Measurements from ENCODE around the gene FBXO24.

- TF ChIP-seq, protein P1, sequence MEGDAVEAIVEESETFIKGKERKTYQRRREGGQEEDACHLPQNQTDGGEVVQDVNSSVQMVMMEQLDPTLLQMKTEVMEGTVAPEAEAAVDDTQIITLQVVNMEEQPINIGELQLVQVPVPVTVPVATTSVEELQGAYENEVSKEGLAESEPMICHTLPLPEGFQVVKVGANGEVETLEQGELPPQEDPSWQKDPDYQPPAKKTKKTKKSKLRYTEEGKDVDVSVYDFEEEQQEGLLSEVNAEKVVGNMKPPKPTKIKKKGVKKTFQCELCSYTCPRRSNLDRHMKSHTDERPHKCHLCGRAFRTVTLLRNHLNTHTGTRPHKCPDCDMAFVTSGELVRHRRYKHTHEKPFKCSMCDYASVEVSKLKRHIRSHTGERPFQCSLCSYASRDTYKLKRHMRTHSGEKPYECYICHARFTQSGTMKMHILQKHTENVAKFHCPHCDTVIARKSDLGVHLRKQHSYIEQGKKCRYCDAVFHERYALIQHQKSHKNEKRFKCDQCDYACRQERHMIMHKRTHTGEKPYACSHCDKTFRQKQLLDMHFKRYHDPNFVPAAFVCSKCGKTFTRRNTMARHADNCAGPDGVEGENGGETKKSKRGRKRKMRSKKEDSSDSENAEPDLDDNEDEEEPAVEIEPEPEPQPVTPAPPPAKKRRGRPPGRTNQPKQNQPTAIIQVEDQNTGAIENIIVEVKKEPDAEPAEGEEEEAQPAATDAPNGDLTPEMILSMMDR (IDR thresholded peaks at IDR 0.05; ENCODE audit: low read length) = no peak; the same call in 1 of the 2 replicates
- no peak for TF ChIP-seq EZH2 (IDR thresholded peaks at IDR 0.05; ENCODE audit: borderline replicate concordance, low read length)
Measured at GRCh38 chr7:100600730-100601038, 14.6 kb downstream of the FBXO24 start.

All from OCI-LY1 (cell line).